ENCODE data around the gene ADIPOQ.

DNA sequence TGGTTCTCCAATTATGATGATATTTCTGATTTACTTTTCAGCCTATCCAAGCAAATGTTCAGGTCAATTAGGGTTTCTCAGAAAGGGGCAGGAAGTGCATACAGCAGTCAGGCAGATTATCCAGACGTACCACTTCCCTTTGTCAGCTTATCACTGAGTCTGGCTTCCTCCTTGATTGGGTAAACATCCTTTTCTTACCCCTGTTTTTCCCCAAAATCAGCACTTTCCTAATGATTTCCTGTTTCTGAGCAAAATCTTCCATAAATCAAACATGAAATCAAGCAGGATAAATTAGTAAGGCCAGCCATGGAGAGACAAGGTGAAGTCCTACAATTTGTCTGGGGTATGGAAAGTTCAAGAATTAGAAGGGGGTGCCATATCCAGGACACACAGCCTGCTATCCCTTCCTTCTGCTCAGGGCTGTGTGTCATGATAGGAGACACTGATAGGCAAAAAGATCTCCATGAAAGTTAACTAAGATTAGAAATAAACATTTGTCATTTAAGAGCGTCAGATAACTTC is 29.0 kb downstream of the ADIPOQ start:
- TF ChIP-seq, protein P1, sequence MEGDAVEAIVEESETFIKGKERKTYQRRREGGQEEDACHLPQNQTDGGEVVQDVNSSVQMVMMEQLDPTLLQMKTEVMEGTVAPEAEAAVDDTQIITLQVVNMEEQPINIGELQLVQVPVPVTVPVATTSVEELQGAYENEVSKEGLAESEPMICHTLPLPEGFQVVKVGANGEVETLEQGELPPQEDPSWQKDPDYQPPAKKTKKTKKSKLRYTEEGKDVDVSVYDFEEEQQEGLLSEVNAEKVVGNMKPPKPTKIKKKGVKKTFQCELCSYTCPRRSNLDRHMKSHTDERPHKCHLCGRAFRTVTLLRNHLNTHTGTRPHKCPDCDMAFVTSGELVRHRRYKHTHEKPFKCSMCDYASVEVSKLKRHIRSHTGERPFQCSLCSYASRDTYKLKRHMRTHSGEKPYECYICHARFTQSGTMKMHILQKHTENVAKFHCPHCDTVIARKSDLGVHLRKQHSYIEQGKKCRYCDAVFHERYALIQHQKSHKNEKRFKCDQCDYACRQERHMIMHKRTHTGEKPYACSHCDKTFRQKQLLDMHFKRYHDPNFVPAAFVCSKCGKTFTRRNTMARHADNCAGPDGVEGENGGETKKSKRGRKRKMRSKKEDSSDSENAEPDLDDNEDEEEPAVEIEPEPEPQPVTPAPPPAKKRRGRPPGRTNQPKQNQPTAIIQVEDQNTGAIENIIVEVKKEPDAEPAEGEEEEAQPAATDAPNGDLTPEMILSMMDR (IDR thresholded peaks at IDR 0.05), result no peak
- TF ChIP-seq EZH2 (IDR thresholded peaks at IDR 0.05; ENCODE audit: borderline replicate concordance, insufficient read depth, low read depth, low read length, poor library complexity, severe bottlenecking), result no peak

Data from B cell (primary cell).